WTC11 (cell line): ENCODE measurements around the gene BRD1. TPM values are rescaled to one million over a fixed set of nuclear protein-coding genes. Genes with fewer than 3 reads are reported as not detected.
A peak's percentile ranks its signal among the peaks of the same experiment; 100 is the strongest.

Experiments used
- ATAC-seq: fragments of 200-7000 bp; cut with Tn5 transposase; 2 replicates; pipeline ENCODE4 v1.10.0; 2021; ENCODE audit warnings: mild to moderate bottlenecking, moderate library complexity
- CTCF ChIA-PET: fragments of 300-600 bp; sonication (Branson Sonifier 250); formaldehyde crosslinking; loops from one replicate; lab custom pipeline; 2021; ENCODE audit warnings: antibody characterized with exemption; lab: Charles Lee
- POLR2A ChIA-PET: fragments of 350-600 bp; sonication (Branson Sonifier 250); formaldehyde crosslinking; loops from one replicate; lab custom pipeline; 2021; ENCODE audit warnings: antibody characterized with exemption; lab: Charles Lee
- DNase-seq: peaks from one replicate; pipeline ENCODE4 v3.0.0; 2021; ENCODE audit warnings: low spot score
- H3K27ac Mint-ChIP-seq: 2 replicates; pipeline ENCODE4 v1.8.0; 2021; ENCODE audit warnings: mixed read lengths
- H3K27me3 Mint-ChIP-seq: 2 replicates; pipeline ENCODE4 v1.8.0; 2021; ENCODE audit warnings: low read depth, mild to moderate bottlenecking, moderate library complexity, mixed read lengths
- H3K36me3 Mint-ChIP-seq: 2 replicates; pipeline ENCODE4 v1.8.0; 2021; ENCODE audit warnings: mixed read lengths
- H3K4me1 Mint-ChIP-seq: 2 replicates; pipeline ENCODE4 v1.8.0; 2022; ENCODE audit warnings: mixed read lengths
- H3K4me3 Mint-ChIP-seq: 2 replicates; pipeline ENCODE4 v1.8.0; 2021; ENCODE audit warnings: mild to moderate bottlenecking, moderate library complexity, mixed read lengths
- H3K9me3 Mint-ChIP-seq: 2 replicates; pipeline ENCODE4 v1.8.0; 2021; ENCODE audit warnings: mixed read lengths
- AR ChIP-seq: fragments of 250-450 bp; sonication (Bioruptor Pico); IDR thresholded peaks from 2 replicates; pipeline ENCODE4 v1.9.0; 2021; ENCODE audit warnings: mild to moderate bottlenecking
- CBFB ChIP-seq: sonication (generic); formaldehyde crosslinking; IDR thresholded peaks from 2 replicates; pipeline ENCODE4 v1.8.1; 2022; ENCODE audit warnings: mild to moderate bottlenecking, low read depth, missing genetic modification reagents
- CREM ChIP-seq: sonication (generic); formaldehyde crosslinking; IDR thresholded peaks from 2 replicates; pipeline ENCODE4 v1.8.1; 2022; ENCODE audit warnings: mild to moderate bottlenecking, missing genetic modification reagents, moderate library complexity
- ELF4 ChIP-seq: sonication (generic); formaldehyde crosslinking; IDR thresholded peaks from 2 replicates; pipeline ENCODE4 v1.8.1; 2022; ENCODE audit warnings: low read depth, mild to moderate bottlenecking, moderate library complexity, missing genetic modification reagents
- ESRRA ChIP-seq: sonication (generic); formaldehyde crosslinking; IDR thresholded peaks from 2 replicates; pipeline ENCODE4 v1.8.1; 2022; ENCODE audit warnings: mild to moderate bottlenecking, missing genetic modification reagents, borderline replicate concordance
- GABPB1 ChIP-seq: sonication (generic); formaldehyde crosslinking; IDR thresholded peaks from 2 replicates; pipeline ENCODE4 v1.8.1; 2023; ENCODE audit warnings: mild to moderate bottlenecking, missing genetic modification reagents
- GTF2I ChIP-seq: fragments of 250-450 bp; sonication (Bioruptor Pico); conservative IDR thresholded peaks from 2 replicates; pipeline ENCODE4 v1.4.0; 2021; ENCODE audit warnings: mild to moderate bottlenecking
- HMGA2 ChIP-seq: fragments of 250-450 bp; sonication (Bioruptor Pico); IDR thresholded peaks from 2 replicates; pipeline ENCODE4 v1.4.0; 2021; ENCODE audit warnings: mild to moderate bottlenecking, moderate library complexity
- JAZF1 ChIP-seq: fragments of 250-450 bp; sonication (Bioruptor Pico); IDR thresholded peaks from 2 replicates; pipeline ENCODE4 v1.9.0; 2021; ENCODE audit warnings: moderate library complexity, mild to moderate bottlenecking, inconsistent platforms
- MXD4 ChIP-seq: fragments of 250-450 bp; sonication (Bioruptor Pico); IDR thresholded peaks from 2 replicates; pipeline ENCODE4 v1.8.0; 2021; ENCODE audit warnings: mild to moderate bottlenecking, moderate library complexity, borderline replicate concordance
- MYBL2 ChIP-seq: sonication (generic); formaldehyde crosslinking; IDR thresholded peaks from 2 replicates; pipeline ENCODE4 v1.8.1; 2023; ENCODE audit warnings: mild to moderate bottlenecking, moderate library complexity, missing genetic modification reagents
- NFATC4 ChIP-seq: fragments of 250-450 bp; sonication (Bioruptor Pico); IDR thresholded peaks from 2 replicates; pipeline ENCODE4 v1.9.0; 2021; ENCODE audit warnings: mild to moderate bottlenecking
- NFYB ChIP-seq: sonication (generic); formaldehyde crosslinking; conservative IDR thresholded peaks from 2 replicates; pipeline ENCODE4 v1.8.0; 2022; ENCODE audit warnings: low read depth, missing genetic modification reagents
- NR1H2 ChIP-seq: sonication (generic); formaldehyde crosslinking; IDR thresholded peaks from 2 replicates; pipeline ENCODE4 v1.9.0; 2021; ENCODE audit warnings: mild to moderate bottlenecking, moderate library complexity, missing genetic modification reagents
- SMAD3 ChIP-seq: sonication (generic); formaldehyde crosslinking; IDR thresholded peaks from 2 replicates; pipeline ENCODE4 v1.8.0; 2022; ENCODE audit warnings: missing genetic modification reagents, mild to moderate bottlenecking, borderline replicate concordance
- SMAD4 ChIP-seq: sonication (generic); formaldehyde crosslinking; IDR thresholded peaks from 2 replicates; pipeline ENCODE4 v1.8.0; 2022; ENCODE audit warnings: mild to moderate bottlenecking, missing genetic modification reagents
- TCF7 ChIP-seq: sonication (generic); formaldehyde crosslinking; IDR thresholded peaks from 2 replicates; pipeline ENCODE4 v1.8.0; 2022; ENCODE audit warnings: mild to moderate bottlenecking, low read depth, missing genetic modification reagents, moderate library complexity
- USF1 ChIP-seq: sonication (generic); formaldehyde crosslinking; IDR thresholded peaks from 2 replicates; pipeline ENCODE4 v1.8.0; 2022; ENCODE audit warnings: mild to moderate bottlenecking, missing genetic modification reagents
- ZBTB21 ChIP-seq: sonication (generic); formaldehyde crosslinking; IDR thresholded peaks from 2 replicates; pipeline ENCODE4 v1.8.1; 2023; ENCODE audit warnings: mild to moderate bottlenecking, missing genetic modification reagents, borderline replicate concordance
- ZNF263 ChIP-seq: sonication (generic); formaldehyde crosslinking; IDR thresholded peaks from 2 replicates; pipeline ENCODE4 v1.8.1; 2022; ENCODE audit warnings: low read depth, mild to moderate bottlenecking, moderate library complexity, missing genetic modification reagents
- ZNF396 ChIP-seq: fragments of 250-450 bp; sonication (Bioruptor Pico); IDR thresholded peaks from 2 replicates; pipeline ENCODE4 v1.8.0; 2021; ENCODE audit warnings: mild to moderate bottlenecking, moderate library complexity, borderline replicate concordance
- ZNF416 ChIP-seq: fragments of 250-450 bp; sonication (Bioruptor Pico); IDR thresholded peaks from 2 replicates; pipeline ENCODE4 v1.9.0; 2021; ENCODE audit warnings: mild to moderate bottlenecking, inconsistent platforms
- ZNF532 ChIP-seq: fragments of 250-450 bp; sonication (Bioruptor Pico); IDR thresholded peaks from 2 replicates; pipeline ENCODE4 v1.9.0; 2021; ENCODE audit warnings: mild to moderate bottlenecking, borderline replicate concordance
- total RNA-seq: library from RNA; stranded (reverse); gene quantifications from 3 replicates; pipeline ENCODE4 v1.2.3, GENCODE V29; 2021

The BRD1 gene
- total RNA-seq, 1 experiment from 2014 or later, result 36.6 TPM

DNA sequence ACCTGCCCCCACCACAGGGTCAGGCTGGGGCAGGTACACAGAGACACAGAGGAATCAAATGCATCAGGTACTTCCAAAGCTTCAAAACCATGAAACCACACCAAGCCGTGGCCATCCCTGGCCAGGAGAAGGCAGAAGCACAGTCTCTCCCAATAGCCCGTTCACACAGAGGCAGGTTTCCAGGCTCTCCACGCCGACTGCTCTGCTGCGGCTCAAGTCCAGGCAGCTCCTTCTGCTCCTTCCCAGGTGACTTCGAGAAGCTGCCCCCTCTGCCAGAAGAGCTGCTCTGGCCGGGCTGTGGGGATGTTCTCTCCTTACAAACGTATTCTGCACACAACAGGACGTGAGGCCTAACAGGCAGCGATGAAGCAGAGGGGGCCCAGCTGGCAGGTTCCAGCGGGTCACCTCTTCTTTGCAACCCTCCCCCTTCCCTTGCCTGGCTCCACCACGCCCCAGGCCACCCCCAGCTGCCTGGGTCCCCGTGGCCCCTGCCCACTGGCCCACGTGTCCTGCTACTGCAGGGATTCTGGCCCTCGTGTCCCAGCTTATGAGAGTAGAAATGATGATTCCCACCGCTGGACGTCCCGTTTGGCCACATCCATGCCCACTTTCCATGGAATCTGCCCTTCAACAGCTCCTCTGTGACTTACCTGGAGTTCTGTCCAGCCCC lies 26.1 kb downstream of the BRD1 start:
- H3K27ac Mint-ChIP-seq, result peak overlapping the region; percentile 83
- no peak for TF ChIP-seq JAZF1 (CRISPR knock-in tag)
- TF ChIP-seq ELF4, result no peak
- TF ChIP-seq, all 79 proteins: peak for 0
- no peak for ATAC-seq
- POLR2A ChIA-PET, result no interaction called here
- Mint-ChIP-seq H3K9me3 (no peaks in the 10 kb centered on the region), H3K4me1 (no peaks in the 10 kb centered on the region), H3K4me3 (no peak overlapping the region), H3K27me3 (no peaks in the 10 kb centered on the region), H3K36me3 (peaks cover 36% of the 10 kb centered on the region)
- CTCF ChIA-PET, result no interaction called here
- no peak for DNase-seq

- peaks cover 41% of the 10 kb centered on the region for H3K36me3 Mint-ChIP-seq
- no peak overlapping the region for H3K4me3 Mint-ChIP-seq
- no peak for DNase-seq
- no peaks in the 10 kb centered on the region for H3K27me3 Mint-ChIP-seq
- no peak for ATAC-seq
- TF ChIP-seq CREM (CRISPR knock-in tag) (no peak), SMAD3 (CRISPR knock-in tag) (no peak), HMGA2 (no peak), TCF7 (CRISPR knock-in tag) (no peak)
- TF ChIP-seq, all 79 proteins: peak for 0
- CTCF ChIA-PET, result interaction anchor here (0.6 to 0.9 kb wide), 3 partner anchors 34 to 64 kb away, joined by 3 to 4 read pairs (median 3); no protein-coding TSS in a partner anchor
- POLR2A ChIA-PET, result no interaction called here
- Mint-ChIP-seq H3K4me1 (no peaks in the 10 kb centered on the region), H3K9me3 (no peaks in the 10 kb centered on the region), H3K27ac (peak overlapping the region; percentile 83)
These were observed 27.1 kb downstream of the BRD1 start for GRCh38 chr22:49800408-49801238.

- DNase-seq, result no peak
- TF ChIP-seq MYBL2, result no peak
- TF ChIP-seq CBFB (CRISPR knock-in tag), result no peak
- no peak for TF ChIP-seq NR1H2
- TF ChIP-seq JAZF1 (CRISPR knock-in tag), result no peak
- no peak for TF ChIP-seq ESRRA (CRISPR knock-in tag)
- TF ChIP-seq MXD4 (CRISPR knock-in tag), result no peak
- TF ChIP-seq ZNF416 (CRISPR knock-in tag), result no peak
- no peak for TF ChIP-seq NFYB (CRISPR knock-in tag)
- TF ChIP-seq AR (CRISPR knock-in tag), result no peak
- no peak for TF ChIP-seq ZBTB21 (CRISPR knock-in tag)
- TF ChIP-seq SMAD4 (CRISPR knock-in tag), result no peak
- no peak for TF ChIP-seq ZNF263 (CRISPR knock-in tag)
- no peak for TF ChIP-seq USF1 (CRISPR knock-in tag)
- no peak for TF ChIP-seq ZNF532 (CRISPR knock-in tag)
- TF ChIP-seq GABPB1 (CRISPR knock-in tag), result no peak
- no peak for TF ChIP-seq GTF2I (CRISPR knock-in tag)
- TF ChIP-seq ZNF396 (CRISPR knock-in tag), result no peak
- no peak for TF ChIP-seq NFATC4 (CRISPR knock-in tag)
These were observed 28.1 kb downstream of the BRD1 start for GRCh38 chr22:49799431-49800075.

More at GRCh38 chr22:49799431-49800075, 28.1 kb downstream of the BRD1 start:
- Mint-ChIP-seq H3K27me3 (no peaks in the 10 kb centered on the region), H3K36me3 (peaks cover 49% of the 10 kb centered on the region), H3K4me1 (no peaks in the 10 kb centered on the region), H3K9me3 (no peaks in the 10 kb centered on the region), H3K4me3 (no peak overlapping the region), H3K27ac (no peak overlapping the region)
- ChIA-PET CTCF (no interaction called here), POLR2A (no interaction called here)
- no peak for ATAC-seq
